HG03520 (cell line): ENCODE results near the gene DCAF6.

Source experiments
- ATAC-seq: cut with Tn5 transposase; IDR thresholded peaks from one replicate; pipeline ENCODE4 v1.9.1; 2021; ENCODE audit warnings: mild to moderate bottlenecking, moderate library complexity; ENCODE audit not compliant: unreplicated experiment

Gene DCAF6

GRCh38 chr1:167955915-167956314 is 19.4 kb downstream of the DCAF6 start:
- no peak for ATAC-seq

- ATAC-seq, result no peak
These were observed 21.2 kb downstream of the DCAF6 start for GRCh38 chr1:167957710-167958109.

GRCh38 chr1:167964646-167965045 is 28.2 kb downstream of the DCAF6 start:
- no peak for ATAC-seq

GRCh38 chr1:167966050-167966449 is 29.6 kb downstream of the DCAF6 start:
- no peak for ATAC-seq

- ATAC-seq, result no peak
These were observed 32.1 kb downstream of the DCAF6 start for GRCh38 chr1:167968569-167968968.

GRCh38 chr1:167973832-167974231 is 37.3 kb downstream of the DCAF6 start:
- no peak for ATAC-seq

- no peak for ATAC-seq
These were observed 38.2 kb downstream of the DCAF6 start for GRCh38 chr1:167974698-167975097.

GRCh38 chr1:167977245-167977644 is 40.8 kb downstream of the DCAF6 start:
- ATAC-seq, result no peak

GRCh38 chr1:167981933-167982332 is 45.5 kb downstream of the DCAF6 start:
- no peak for ATAC-seq

- ATAC-seq, result no peak
These were observed 47.4 kb downstream of the DCAF6 start for GRCh38 chr1:167983797-167984420.

GRCh38 chr1:167984886-167985489 is 48.5 kb downstream of the DCAF6 start:
- no peak for ATAC-seq

- no peak for ATAC-seq
These were observed 50.7 kb downstream of the DCAF6 start for GRCh38 chr1:167987174-167987573.

- ATAC-seq, result no peak
These were observed 55.1 kb downstream of the DCAF6 start for GRCh38 chr1:167991546-167991945.

GRCh38 chr1:167993720-167994119 is 57.2 kb downstream of the DCAF6 start:
- no peak for ATAC-seq

- ATAC-seq, result no peak
These were observed 58.1 kb downstream of the DCAF6 start for GRCh38 chr1:167994560-167994959.

- ATAC-seq, result no peak
These were observed 58.6 kb downstream of the DCAF6 start for GRCh38 chr1:167995038-167995437.

- ATAC-seq, result no peak
These were observed 59.8 kb downstream of the DCAF6 start for GRCh38 chr1:167996266-167996665.

GRCh38 chr1:167997037-167997575 is 60.6 kb downstream of the DCAF6 start:
- ATAC-seq, result no peak

- no peak for ATAC-seq
These were observed 63.4 kb downstream of the DCAF6 start for GRCh38 chr1:167999877-168000276.

- no peak for ATAC-seq
These were observed 64.2 kb downstream of the DCAF6 start for GRCh38 chr1:168000656-168001055.

GRCh38 chr1:168001213-168001612 is 64.7 kb downstream of the DCAF6 start:
- ATAC-seq, result no peak

- no peak for ATAC-seq
These were observed 68.0 kb downstream of the DCAF6 start for GRCh38 chr1:168004531-168004930.

- ATAC-seq, result no peak
These were observed 69.0 kb downstream of the DCAF6 start for GRCh38 chr1:168005529-168005928.
